GM19468 (cell line): ENCODE measurements around the gene TRAPPC13.
"Not testable (repeated sequence)": the region's sequence is repeated elsewhere in the genome, so short reads cannot be mapped to it uniquely, and the experiment has no call there.

Experiments
- ATAC-seq: cut with Tn5 transposase; IDR thresholded peaks from one replicate; pipeline ENCODE4 v1.9.1; 2021; ENCODE audit warnings: mild to moderate bottlenecking, moderate library complexity, moderate number of reproducible peaks; ENCODE audit not compliant: unreplicated experiment; ENCODE audit errors: extremely low read depth

Gene TRAPPC13

GRCh38 chr5:65674749-65675148, 49.9 kb downstream of the TRAPPC13 start:
- ATAC-seq = no peak

- not testable (repeated sequence) for ATAC-seq
These were observed 51.2 kb downstream of the TRAPPC13 start for GRCh38 chr5:65676056-65676455.

- no peak for ATAC-seq
These were observed 57.3 kb downstream of the TRAPPC13 start for GRCh38 chr5:65682148-65682547.

- no peak for ATAC-seq
These were observed 68.3 kb downstream of the TRAPPC13 start for GRCh38 chr5:65693121-65693520.

- ATAC-seq = no peak
These were observed 70.4 kb downstream of the TRAPPC13 start for GRCh38 chr5:65695162-65695755.

- ATAC-seq = no peak
These were observed 71.1 kb downstream of the TRAPPC13 start for GRCh38 chr5:65695896-65696295.

GRCh38 chr5:65696892-65697291, 72.1 kb downstream of the TRAPPC13 start:
- no peak for ATAC-seq

- ATAC-seq = peak; percentile 60
These were observed 74.5 kb downstream of the TRAPPC13 start for GRCh38 chr5:65699338-65699737.

- no peak for ATAC-seq
These were observed 77.2 kb downstream of the TRAPPC13 start for GRCh38 chr5:65702036-65702435.

GRCh38 chr5:65704621-65705239, 79.9 kb downstream of the TRAPPC13 start:
- ATAC-seq = no peak

GRCh38 chr5:65707663-65708062, 82.8 kb downstream of the TRAPPC13 start:
- ATAC-seq = no peak

- ATAC-seq = no peak
These were observed 83.3 kb downstream of the TRAPPC13 start for GRCh38 chr5:65708145-65708544.
